ENCODE data around the gene FBL.
"Not testable (repeated sequence)": the region's sequence is repeated elsewhere in the genome, so short reads cannot be mapped to it uniquely, and the experiment has no call there.

Gene FBL

GRCh38 chr19:39884721-39885120 is 38.5 kb upstream of the FBL start:
- H3K9ac ChIP-seq (ENCODE audit: low read length); H3K27me3 ChIP-seq (ENCODE audit: control insufficient read depth, insufficient read depth, low read length); H3K4me1 ChIP-seq (ENCODE audit: control insufficient read depth, insufficient read depth, low read length); H3K4me3 ChIP-seq (ENCODE audit: low read length); H3K36me3 ChIP-seq (ENCODE audit: control insufficient read depth, insufficient read depth, low read length); H3K27ac ChIP-seq (ENCODE audit: low read depth, low read length): not testable (repeated sequence)

- not testable (repeated sequence) for H3K9ac ChIP-seq (ENCODE audit: low read length); H3K36me3 ChIP-seq (ENCODE audit: control insufficient read depth, insufficient read depth, low read length); H3K27ac ChIP-seq (ENCODE audit: low read depth, low read length); H3K4me3 ChIP-seq (ENCODE audit: low read length); H3K4me1 ChIP-seq (ENCODE audit: control insufficient read depth, insufficient read depth, low read length); H3K27me3 ChIP-seq (ENCODE audit: control insufficient read depth, insufficient read depth, low read length)
Observed at GRCh38 chr19:39882645-39883044, 36.5 kb upstream of the FBL start.

- not testable (repeated sequence) for H3K4me1 ChIP-seq (ENCODE audit: control insufficient read depth, insufficient read depth, low read length); H3K4me3 ChIP-seq (ENCODE audit: low read length)
Observed at GRCh38 chr19:39881495-39882110, 35.4 kb upstream of the FBL start.

GRCh38 chr19:39880241-39880640 is 34.1 kb upstream of the FBL start:
- not testable (repeated sequence) for H3K27ac ChIP-seq (ENCODE audit: low read depth, low read length); H3K4me3 ChIP-seq (ENCODE audit: low read length); H3K36me3 ChIP-seq (ENCODE audit: control insufficient read depth, insufficient read depth, low read length); H3K4me1 ChIP-seq (ENCODE audit: control insufficient read depth, insufficient read depth, low read length); H3K9ac ChIP-seq (ENCODE audit: low read length); H3K27me3 ChIP-seq (ENCODE audit: control insufficient read depth, insufficient read depth, low read length)

More at GRCh38 chr19:39881495-39882110, 35.4 kb upstream of the FBL start:
- not testable (repeated sequence) for H3K36me3 ChIP-seq (ENCODE audit: control insufficient read depth, insufficient read depth, low read length); H3K9ac ChIP-seq (ENCODE audit: low read length); H3K27me3 ChIP-seq (ENCODE audit: control insufficient read depth, insufficient read depth, low read length); H3K27ac ChIP-seq (ENCODE audit: low read depth, low read length)

GRCh38 chr19:39879796-39880195 is 33.6 kb upstream of the FBL start:
- H3K9ac ChIP-seq (ENCODE audit: low read length); H3K4me1 ChIP-seq (ENCODE audit: control insufficient read depth, insufficient read depth, low read length); H3K36me3 ChIP-seq (ENCODE audit: control insufficient read depth, insufficient read depth, low read length); H3K27ac ChIP-seq (ENCODE audit: low read depth, low read length); H3K4me3 ChIP-seq (ENCODE audit: low read length); H3K27me3 ChIP-seq (ENCODE audit: control insufficient read depth, insufficient read depth, low read length): not testable (repeated sequence)

GRCh38 chr19:39878866-39879265 is 32.7 kb upstream of the FBL start:
- H3K9ac ChIP-seq (ENCODE audit: low read length); H3K4me1 ChIP-seq (ENCODE audit: control insufficient read depth, insufficient read depth, low read length); H3K27me3 ChIP-seq (ENCODE audit: control insufficient read depth, insufficient read depth, low read length); H3K4me3 ChIP-seq (ENCODE audit: low read length); H3K27ac ChIP-seq (ENCODE audit: low read depth, low read length); H3K36me3 ChIP-seq (ENCODE audit: control insufficient read depth, insufficient read depth, low read length): not testable (repeated sequence)

GRCh38 chr19:39878398-39878797 is 32.2 kb upstream of the FBL start:
- Histone ChIP-seq H3K27ac (ENCODE audit: low read depth, low read length) (no peak overlapping the region), H3K36me3 (ENCODE audit: control insufficient read depth, insufficient read depth, low read length) (no peaks in the 10 kb centered on the region), H3K4me1 (ENCODE audit: control insufficient read depth, insufficient read depth, low read length) (no peaks in the 10 kb centered on the region), H3K9ac (ENCODE audit: low read length) (no peak overlapping the region), H3K4me3 (ENCODE audit: low read length) (no peak overlapping the region), H3K27me3 (ENCODE audit: control insufficient read depth, insufficient read depth, low read length) (no peaks in the 10 kb centered on the region)

- H3K36me3 ChIP-seq (ENCODE audit: control insufficient read depth, insufficient read depth, low read length); H3K4me1 ChIP-seq (ENCODE audit: control insufficient read depth, insufficient read depth, low read length): not testable (repeated sequence)
Observed at GRCh38 chr19:39877982-39878381, 31.8 kb upstream of the FBL start.

GRCh38 chr19:39877488-39877887 is 31.3 kb upstream of the FBL start:
- H3K36me3 ChIP-seq (ENCODE audit: control insufficient read depth, insufficient read depth, low read length); H3K27me3 ChIP-seq (ENCODE audit: control insufficient read depth, insufficient read depth, low read length); H3K9ac ChIP-seq (ENCODE audit: low read length); H3K4me3 ChIP-seq (ENCODE audit: low read length); H3K4me1 ChIP-seq (ENCODE audit: control insufficient read depth, insufficient read depth, low read length); H3K27ac ChIP-seq (ENCODE audit: low read depth, low read length): not testable (repeated sequence)

More at GRCh38 chr19:39877982-39878381, 31.8 kb upstream of the FBL start:
- H3K9ac ChIP-seq (ENCODE audit: low read length); H3K27me3 ChIP-seq (ENCODE audit: control insufficient read depth, insufficient read depth, low read length); H3K27ac ChIP-seq (ENCODE audit: low read depth, low read length); H3K4me3 ChIP-seq (ENCODE audit: low read length): not testable (repeated sequence)

- not testable (repeated sequence) for H3K27me3 ChIP-seq (ENCODE audit: control insufficient read depth, insufficient read depth, low read length); H3K36me3 ChIP-seq (ENCODE audit: control insufficient read depth, insufficient read depth, low read length); H3K4me3 ChIP-seq (ENCODE audit: low read length); H3K27ac ChIP-seq (ENCODE audit: low read depth, low read length); H3K4me1 ChIP-seq (ENCODE audit: control insufficient read depth, insufficient read depth, low read length); H3K9ac ChIP-seq (ENCODE audit: low read length)
Observed at GRCh38 chr19:39876486-39876885, 30.3 kb upstream of the FBL start.

- H3K4me3 ChIP-seq (ENCODE audit: low read length); H3K27ac ChIP-seq (ENCODE audit: low read depth, low read length); H3K4me1 ChIP-seq (ENCODE audit: control insufficient read depth, insufficient read depth, low read length); H3K27me3 ChIP-seq (ENCODE audit: control insufficient read depth, insufficient read depth, low read length); H3K36me3 ChIP-seq (ENCODE audit: control insufficient read depth, insufficient read depth, low read length); H3K9ac ChIP-seq (ENCODE audit: low read length): not testable (repeated sequence)
Observed at GRCh38 chr19:39875401-39875864, 29.3 kb upstream of the FBL start.

GRCh38 chr19:39874404-39874803 is 28.2 kb upstream of the FBL start:
- H3K27me3 ChIP-seq (ENCODE audit: control insufficient read depth, insufficient read depth, low read length) = no peaks in the 10 kb centered on the region
- H3K4me1 ChIP-seq (ENCODE audit: control insufficient read depth, insufficient read depth, low read length) = no peaks in the 10 kb centered on the region
- no peaks in the 10 kb centered on the region for H3K36me3 ChIP-seq (ENCODE audit: control insufficient read depth, insufficient read depth, low read length)
- no peak overlapping the region for H3K4me3 ChIP-seq (ENCODE audit: low read length)
- H3K27ac ChIP-seq (ENCODE audit: low read depth, low read length) = no peak overlapping the region
- no peak overlapping the region for H3K9ac ChIP-seq (ENCODE audit: low read length)

GRCh38 chr19:39873385-39873784 is 27.2 kb upstream of the FBL start:
- no peak overlapping the region for H3K27ac ChIP-seq (ENCODE audit: low read depth, low read length)
- no peaks in the 10 kb centered on the region for H3K27me3 ChIP-seq (ENCODE audit: control insufficient read depth, insufficient read depth, low read length)
- H3K36me3 ChIP-seq (ENCODE audit: control insufficient read depth, insufficient read depth, low read length) = no peaks in the 10 kb centered on the region
- no peak overlapping the region for H3K4me3 ChIP-seq (ENCODE audit: low read length)
- H3K9ac ChIP-seq (ENCODE audit: low read length) = no peak overlapping the region
- H3K4me1 ChIP-seq (ENCODE audit: control insufficient read depth, insufficient read depth, low read length) = no peaks in the 10 kb centered on the region
